Ascending aorta (tissue), 2 donors: ENCODE data around the gene JHY. TPM values are rescaled to one million over a fixed set of nuclear protein-coding genes. Genes with fewer than 3 reads are reported as not detected.

Experiments
- DNase-seq, 2 donors: peaks; one replicate each; pipeline ENCODE4 v3.0.0-alpha.2; 2019; ENCODE audit warnings: low spot score in 2 of 2
- H3K27ac ChIP-seq, 2 donors: fragments of 200-600 bp; sonication (generic); one replicate each; pipeline ENCODE4 v1.5.1; 2016 to 2017; ENCODE audit warnings: mild to moderate bottlenecking in 1 of 2
- H3K27me3 ChIP-seq: fragments of 200-600 bp; sonication (generic); one replicate; pipeline ENCODE4 v1.5.1; 2017
- H3K36me3 ChIP-seq, 2 donors: fragments of 200-600 bp; sonication (generic); one replicate each; pipeline ENCODE4 v1.5.1; 2016
- H3K4me1 ChIP-seq, 2 donors: fragments of 200-600 bp; sonication (generic); one replicate each; pipeline ENCODE4 v1.5.1; 2016 to 2017; ENCODE audit warnings: mild to moderate bottlenecking in 1 of 2
- H3K4me3 ChIP-seq, 2 donors: fragments of 200-600 bp; sonication (generic); one replicate each; pipeline ENCODE4 v1.5.1; 2016 to 2017; ENCODE audit warnings: mild to moderate bottlenecking in 1 of 2
- H3K9me3 ChIP-seq, 2 donors: fragments of 200-600 bp; sonication (generic); one replicate each; pipeline ENCODE4 v1.5.1; 2016
- CTCF ChIP-seq, 3 experiments: fragments of 200-600 bp in 2 of 3; fragments of 450-650 bp in 1 of 3; sonication (generic) in 2 of 3; IDR thresholded peaks; one replicate each; pipeline ENCODE4 v1.5.1; 2016 to 2019; ENCODE audit warnings: antibody characterized with exemption in 3 of 3, mild to moderate bottlenecking in 1 of 3, moderate library complexity in 1 of 3
- intact Hi-C: fragments of 100-400 bp; cut with DNase I; formaldehyde crosslinking; loops from one replicate; pipeline ENCODE4 v1.15.1; 2023
- total RNA-seq: library from RNA; depleted of rRNA; stranded (reverse); fragments of >200 nt; gene quantifications from one replicate; pipeline ENCODE4 v1.1.0, GENCODE V29; 2016

Gene JHY
- total RNA-seq, 1 donor from 2014 or later: 1.3 TPM

GRCh38 chr11:123006860-123007542 is 124.4 kb downstream of the JHY start:
- H3K27ac ChIP-seq: no peak overlapping the region
- no peaks in the 10 kb centered on the region for H3K36me3 ChIP-seq
- intact Hi-C loops: no loop called here
- no peaks in the 10 kb centered on the region for H3K4me1 ChIP-seq
- DNase-seq: no peak
- no peak overlapping the region for H3K4me3 ChIP-seq
- TF ChIP-seq CTCF (IDR thresholded peaks at IDR 0.05): no peak
- no peaks in the 10 kb centered on the region for H3K27me3 ChIP-seq
- H3K9me3 ChIP-seq: no peaks in the 10 kb centered on the region

Other genes with a start within 250 kb of the JHY start
- gene UBASH3B, start 227.0 kb upstream of the JHY start, total RNA-seq: 8.5 TPM
- not detected for gene CRTAM, start 44.3 kb upstream of the JHY start, total RNA-seq
- not detected for gene BSX, start 99.1 kb downstream of the JHY start, total RNA-seq
- 619 TPM for gene HSPA8, start 179.4 kb downstream of the JHY start, total RNA-seq